CD1c-positive myeloid dendritic cell (primary cell): Measurements from ENCODE around the gene MLPH.

Source experiments
- DNase-seq: peaks from one replicate; pipeline ENCODE4 v3.0.0-alpha.2; 2016; ENCODE audit errors: extremely low spot score

Gene MLPH

DNA sequence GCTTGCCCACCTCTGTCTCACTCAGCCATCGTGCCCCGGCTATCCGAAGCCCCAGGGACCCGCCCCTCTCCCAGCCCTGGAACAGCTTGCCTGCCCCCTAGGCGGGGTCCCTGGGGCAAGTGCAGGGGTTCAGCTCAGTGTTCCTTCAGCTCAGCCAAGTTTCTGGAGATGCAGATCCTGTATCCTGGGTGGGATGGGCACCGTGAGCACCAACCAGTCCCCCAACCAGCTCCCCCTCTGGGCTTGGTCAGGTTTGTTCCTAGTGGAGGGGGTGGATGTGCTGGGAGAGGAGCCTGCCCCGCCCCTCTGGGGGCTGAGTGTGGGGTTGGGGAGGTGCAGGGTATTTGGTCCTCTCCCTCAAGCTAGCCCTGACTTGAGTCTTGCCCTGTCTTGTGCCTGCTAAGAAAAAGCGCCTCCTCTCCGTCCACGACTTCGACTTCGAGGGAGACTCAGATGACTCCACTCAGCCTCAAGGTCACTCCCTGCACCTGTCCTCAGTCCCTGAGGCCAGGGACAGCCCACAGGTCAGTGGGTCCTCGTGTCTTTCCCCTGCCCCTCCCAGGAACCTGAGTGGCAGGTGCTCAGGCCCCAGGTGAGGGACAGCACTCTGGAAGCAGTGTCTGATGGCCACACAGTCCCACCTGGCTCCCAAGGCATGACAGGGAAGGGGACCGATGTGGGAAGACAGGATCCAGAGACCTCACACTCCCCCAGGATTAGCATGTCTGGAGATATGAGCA lies 32.6 kb downstream of the MLPH start:
- DNase-seq, result no peak

DNA sequence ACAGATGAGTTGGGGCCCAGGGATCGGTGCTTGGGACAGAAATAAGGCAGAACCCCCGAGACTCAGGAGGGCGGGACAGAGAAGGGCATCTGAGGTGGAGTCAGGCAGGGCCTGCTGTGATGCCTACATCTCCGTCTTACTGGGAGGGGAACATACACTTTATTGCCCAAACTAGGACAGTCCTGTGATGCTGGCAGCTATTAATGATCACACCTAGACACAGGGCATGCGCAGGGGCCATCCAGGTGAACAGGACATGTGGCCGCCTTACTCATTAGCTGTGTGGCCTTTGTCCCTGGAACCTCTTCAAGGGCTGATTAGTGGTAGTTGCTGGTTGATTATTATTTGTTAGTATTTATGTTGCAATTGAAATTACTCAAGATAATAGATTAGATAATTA lies 33.2 kb downstream of the MLPH start:
- no peak for DNase-seq

DNA sequence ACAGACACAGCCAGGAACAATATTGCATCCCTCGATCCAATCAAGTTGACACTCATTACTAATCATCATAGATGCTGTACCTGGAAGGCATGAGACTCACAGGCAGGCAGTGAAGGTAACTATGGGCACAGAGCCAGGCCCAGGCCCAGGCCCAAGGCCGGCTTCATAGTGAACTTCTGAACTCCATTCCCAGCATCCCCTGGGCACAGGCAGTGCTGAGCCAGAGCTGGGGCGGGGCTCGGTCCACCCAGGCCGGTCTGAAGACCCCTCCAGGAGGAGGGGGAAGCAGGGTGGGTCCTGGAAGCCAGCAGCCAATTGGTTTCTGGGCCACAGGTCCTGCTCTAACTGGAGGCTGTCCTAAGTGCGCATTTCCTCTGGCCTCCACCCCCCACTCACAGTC lies 37.6 kb downstream of the MLPH start:
- DNase-seq, result no peak

DNA sequence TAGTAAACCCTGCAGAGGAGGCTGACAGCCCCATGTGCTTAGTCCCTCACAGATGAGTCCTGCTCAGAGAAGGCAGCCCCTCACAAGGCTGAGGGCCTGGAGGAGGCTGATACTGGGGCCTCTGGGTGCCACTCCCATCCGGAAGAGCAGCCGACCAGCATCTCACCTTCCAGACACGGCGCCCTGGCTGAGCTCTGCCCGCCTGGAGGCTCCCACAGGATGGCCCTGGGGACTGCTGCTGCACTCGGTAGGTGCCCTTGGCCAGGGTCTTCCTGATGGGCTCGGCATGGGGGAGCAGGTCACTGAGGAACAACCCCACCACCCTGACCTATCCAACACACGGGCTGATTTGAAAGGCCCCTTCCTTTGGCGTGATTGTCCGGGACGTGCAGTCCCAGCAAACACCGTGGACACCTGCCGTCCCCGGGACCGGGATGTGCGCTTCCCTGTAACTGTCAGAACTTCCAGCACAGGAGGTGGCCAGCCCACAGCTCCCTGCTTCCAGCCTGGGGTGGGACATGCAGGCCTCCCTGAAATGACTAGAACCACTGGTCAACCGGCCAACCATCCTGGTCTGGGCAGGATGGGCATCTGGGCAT lies 38.6 kb downstream of the MLPH start:
- DNase-seq, result no peak

DNA sequence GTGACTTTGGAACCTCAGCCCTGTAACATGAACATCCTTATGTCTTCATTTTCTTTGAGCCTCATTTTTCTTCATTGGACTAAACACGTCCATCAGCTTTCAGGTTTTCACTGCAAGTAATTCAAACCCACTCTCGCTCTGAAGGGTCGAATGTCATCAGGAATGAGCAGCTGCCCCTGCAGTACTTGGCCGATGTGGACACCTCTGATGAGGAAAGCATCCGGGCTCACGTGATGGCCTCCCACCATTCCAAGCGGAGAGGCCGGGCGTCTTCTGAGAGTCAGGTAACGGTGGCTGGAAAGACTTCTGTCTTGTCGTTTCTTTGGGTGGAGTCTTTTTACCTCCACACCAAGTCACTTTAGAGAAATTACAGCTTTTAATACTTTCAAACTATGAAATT lies 40.2 kb downstream of the MLPH start:
- DNase-seq, result no peak

DNA sequence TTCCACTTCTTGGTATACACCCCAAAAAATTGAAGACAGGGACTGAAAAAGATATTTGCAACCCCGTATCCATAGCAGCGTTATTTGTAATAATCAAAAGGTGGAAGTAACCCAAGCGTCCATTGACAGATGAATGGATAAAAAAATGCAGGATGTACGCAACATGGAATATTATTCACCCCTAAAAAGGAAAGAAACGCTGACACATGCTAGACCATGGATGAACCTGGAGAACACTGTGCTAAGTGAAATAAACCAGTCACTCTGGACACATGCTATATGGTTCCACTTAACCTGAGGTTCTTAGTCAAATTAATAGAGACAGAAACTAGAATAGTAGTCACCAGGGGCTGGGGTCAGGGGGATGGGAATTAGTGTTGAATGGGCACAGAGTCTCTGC lies 40.7 kb downstream of the MLPH start:
- DNase-seq, result no peak

DNA sequence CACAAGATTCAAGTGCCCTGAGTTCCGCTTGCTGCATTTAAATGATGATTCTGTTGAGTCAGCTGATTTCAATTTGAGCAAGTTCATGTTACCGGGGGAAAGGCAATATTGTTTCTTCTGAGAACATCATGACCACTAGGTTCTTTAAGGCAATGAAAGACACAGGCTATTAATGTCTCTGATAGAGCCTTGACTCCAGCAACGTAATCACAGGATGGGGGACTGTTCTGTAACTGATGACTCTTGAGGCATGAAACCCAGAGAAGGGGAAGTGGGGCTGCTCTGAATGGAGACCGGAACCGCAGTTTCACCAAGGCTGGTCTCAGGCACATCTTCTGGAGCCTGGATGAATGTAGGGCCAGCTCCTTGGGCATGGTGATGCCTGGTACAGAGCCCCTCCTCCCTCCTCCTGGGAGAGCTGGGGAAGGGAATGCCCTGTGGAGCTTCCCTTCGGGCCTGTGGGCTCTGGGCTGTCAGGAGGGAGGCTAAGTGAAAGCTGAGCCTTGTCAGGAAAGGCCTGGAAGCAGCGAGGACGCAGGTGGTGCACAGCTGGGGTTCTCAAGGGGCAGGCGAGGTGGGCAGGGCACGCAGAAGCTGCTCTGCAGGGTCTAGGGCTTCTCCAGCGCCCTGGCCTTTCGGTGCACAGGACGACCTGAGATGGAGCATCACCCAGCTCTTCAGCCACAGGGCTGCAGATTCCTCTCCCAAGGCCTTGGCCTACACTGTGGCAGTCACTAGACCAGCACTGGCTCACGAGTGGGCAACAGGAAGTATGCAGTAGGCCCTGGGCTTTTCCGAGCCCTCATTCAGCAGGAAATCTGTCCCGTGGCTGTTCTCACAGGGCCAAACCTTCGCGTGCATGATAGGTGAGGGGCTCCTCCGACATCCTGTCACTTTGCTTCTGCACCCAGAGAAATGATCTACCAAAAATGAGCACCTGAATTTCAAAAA lies 42.7 kb downstream of the MLPH start:
- peak; percentile 33 for DNase-seq

DNA sequence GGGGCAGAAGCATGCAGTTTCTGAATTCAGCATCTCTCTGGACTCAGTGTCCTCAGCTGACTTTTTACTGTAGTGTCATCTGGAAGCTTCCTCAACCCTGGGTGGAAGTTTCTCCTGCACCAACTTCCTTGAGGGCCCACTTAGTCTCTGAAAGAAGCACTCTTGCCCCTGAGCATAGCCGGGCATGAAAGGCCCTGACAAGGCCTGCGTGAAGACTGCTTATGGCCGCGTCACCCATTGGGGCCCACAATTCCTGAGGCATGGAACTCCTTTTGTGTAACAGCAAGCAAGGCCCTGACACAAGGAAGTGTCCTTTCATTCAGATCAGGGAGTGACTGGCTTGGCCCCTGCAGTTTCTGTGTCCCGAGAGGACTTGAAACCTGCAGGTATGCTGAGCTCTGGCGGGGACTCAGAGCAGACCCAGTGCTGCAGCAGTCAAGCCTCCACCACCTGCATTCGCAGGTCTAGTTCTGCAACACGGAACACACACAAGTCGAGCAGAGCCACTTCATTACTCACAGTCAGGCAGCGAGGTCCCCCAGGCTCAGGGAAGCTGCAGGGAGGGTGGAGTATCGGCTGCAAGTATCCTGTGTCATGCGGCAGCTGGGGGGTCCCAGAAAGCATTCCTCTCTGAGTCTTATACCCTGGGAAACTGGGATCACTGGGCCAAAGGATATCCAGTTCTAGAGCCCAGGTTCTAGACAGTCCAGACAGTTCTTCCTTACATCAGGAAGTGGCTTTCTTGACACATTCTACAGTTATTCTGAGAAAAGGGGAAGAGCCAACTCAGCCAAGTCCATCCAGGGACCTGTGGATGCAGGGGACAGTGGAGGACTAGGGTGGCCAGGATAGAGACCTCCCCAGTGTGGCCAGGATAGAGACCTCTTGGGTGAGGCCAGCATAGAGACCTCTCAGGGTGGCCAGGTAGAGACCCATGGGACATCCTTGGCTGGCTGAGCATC lies 43.7 kb downstream of the MLPH start:
- peak; percentile 9 for DNase-seq

DNA sequence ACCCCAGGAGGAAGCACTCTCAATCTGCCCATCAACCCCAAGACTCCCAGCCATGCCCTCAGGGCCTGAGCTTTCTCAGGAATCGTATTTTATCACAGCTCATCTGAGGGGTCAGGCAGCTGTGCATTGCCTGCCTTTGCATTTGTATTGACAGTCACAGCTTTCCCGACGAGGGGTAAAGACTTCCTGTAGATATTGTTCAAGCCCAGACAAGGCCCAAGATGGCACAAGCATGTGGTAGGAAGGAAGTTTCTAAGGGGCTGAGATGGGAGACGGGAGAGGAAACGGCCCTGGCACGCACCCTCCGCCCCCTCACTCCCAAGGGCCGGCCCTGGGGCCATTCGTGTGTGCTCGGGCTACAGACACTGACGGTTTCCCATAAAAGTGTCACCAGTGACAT lies 45.1 kb downstream of the MLPH start:
- no peak for DNase-seq

DNA sequence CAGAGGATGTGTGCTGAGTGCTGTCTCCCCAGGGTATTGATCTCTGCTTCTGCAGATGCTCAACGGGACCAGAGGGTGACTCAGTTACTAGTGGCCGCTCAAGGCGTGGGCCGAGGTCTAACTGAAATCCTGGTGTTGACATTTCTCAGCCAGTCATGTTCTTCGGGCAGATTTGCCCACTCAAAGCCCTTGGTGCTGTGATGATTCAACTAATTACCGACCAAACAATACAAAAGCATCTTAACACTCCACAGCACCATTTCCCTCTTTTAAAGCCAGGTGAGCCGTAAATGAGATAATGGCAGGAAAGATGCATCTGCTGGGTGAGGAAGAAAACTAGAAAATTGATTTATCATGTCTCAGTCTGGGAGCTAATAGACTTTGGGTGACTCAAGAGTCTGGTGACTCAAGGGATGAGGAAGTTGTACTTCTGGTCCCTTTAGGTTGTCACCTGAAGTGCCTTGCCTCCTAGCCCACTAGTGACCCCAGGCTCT lies 46.7 kb downstream of the MLPH start:
- no peak for DNase-seq

DNA sequence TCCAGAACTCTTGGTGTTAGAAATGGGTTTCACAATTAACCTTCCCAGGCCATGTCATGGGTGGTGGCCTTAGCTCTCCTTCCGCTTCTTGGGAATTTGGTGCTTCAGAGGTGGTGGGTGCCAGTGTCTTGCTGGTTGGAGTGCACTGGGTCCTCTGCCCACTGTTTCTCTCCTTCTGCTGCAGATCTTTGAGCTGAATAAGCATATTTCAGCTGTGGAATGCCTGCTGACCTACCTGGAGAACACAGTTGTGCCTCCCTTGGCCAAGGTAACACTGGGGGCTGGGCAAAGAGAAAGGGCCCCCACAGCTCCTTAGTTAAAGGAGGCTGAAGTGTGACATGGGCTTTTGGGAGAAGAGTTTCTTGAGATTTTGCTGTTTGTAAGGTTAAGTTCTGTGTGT lies 47.3 kb downstream of the MLPH start:
- DNase-seq, result no peak

DNA sequence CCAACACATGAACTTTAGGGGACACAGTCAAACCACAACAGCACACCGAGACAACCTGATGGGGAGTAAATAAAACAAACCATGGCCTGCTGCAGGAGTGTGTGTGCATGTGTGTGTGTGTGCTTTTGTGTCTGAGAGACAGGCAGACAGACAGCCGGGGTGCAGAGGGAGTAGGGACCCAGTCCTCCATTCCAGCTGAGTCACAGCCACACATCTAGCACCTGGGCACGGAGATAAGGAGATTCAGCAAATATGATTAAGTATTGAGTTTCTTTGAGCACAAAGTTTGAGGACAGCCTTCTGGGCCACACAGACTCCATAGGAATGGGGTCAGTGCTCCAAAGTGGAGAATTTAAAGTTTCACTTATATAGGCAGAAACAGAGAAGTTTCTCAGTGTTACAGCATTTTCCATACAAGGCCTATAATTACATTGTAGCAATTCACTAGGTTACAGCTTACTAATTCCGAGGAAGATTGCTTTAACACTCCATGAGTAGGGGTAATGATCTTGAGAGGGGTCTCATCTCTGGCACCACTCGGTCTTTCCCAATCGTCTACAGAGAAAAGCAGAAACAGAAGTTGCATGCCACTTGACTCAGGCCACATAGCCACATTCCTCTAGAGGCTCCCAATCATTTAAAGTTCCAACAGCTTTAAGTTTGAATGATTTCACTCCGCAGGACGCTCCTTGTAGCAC lies 48.5 kb downstream of the MLPH start:
- no peak for DNase-seq

DNA sequence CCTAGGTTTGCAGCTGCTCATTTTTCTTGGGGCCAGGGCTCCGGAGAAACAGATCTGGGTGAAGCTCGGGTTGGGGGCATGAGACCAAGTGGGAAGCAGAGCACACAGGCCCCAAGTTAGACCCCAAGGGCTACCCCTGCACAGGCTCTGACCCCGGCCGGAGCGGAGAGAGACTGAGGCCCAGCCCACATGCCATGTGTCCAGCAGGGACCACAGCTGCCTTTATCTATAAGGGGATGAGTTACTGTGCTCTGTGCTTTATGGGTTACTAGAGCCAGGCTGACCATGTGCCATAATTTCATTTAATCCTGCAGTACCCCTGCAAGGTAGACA lies 49.0 kb downstream of the MLPH start:
- no peak for DNase-seq

DNA sequence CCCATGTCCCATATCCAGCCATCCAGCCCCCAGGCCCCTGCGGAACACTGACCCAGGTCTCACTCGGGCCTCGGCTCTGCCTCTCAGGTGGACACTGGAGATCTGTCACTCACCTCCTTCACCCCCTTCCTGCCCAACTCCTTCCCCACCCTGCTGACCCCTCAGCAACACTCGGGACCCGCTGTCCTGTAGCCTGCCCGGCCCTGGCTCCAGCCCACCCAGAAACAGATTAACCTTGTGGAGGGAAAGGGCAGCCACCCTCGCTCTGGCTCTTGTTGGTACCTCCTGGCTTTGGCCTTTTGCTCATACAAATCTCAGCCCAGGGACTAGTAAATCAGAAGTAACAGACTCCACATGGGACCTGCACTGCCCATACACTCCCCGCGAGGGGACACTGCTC lies 49.6 kb downstream of the MLPH start:
- no peak for DNase-seq

DNA sequence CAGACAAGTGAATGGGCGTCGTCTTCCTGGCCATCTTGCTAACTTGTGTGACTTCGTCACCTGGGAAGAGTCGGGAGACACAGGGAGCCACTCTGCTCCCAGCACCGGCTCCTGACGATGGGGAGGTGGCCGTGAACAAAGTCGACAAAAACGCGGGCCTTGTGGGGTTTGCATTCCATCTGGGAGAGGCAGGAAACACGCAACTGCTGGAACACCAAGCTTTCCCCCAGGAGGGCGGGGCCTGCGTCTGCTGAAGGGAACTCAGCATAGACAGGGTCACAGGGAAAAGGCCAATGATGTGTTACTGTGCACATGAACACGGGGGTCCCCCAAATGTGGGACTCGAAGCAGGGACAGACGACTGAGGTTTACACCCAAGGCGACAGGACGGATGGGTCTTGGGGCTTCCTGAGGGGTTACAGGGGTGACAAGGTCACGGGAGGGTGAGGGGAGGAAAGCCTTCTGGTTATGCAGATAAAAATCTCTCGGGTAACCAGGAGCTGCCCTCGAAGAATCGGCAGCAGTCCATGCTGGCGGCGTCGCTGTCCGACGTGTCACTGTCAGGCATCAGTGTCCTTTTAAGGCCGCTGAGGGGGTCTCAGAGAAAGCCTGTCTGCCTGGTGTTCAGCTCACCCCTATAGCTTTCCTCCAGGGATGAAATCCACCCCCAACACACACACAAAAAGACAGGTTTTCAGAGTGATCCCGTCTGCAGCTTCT lies 51.1 kb downstream of the MLPH start:
- no peak for DNase-seq

DNA sequence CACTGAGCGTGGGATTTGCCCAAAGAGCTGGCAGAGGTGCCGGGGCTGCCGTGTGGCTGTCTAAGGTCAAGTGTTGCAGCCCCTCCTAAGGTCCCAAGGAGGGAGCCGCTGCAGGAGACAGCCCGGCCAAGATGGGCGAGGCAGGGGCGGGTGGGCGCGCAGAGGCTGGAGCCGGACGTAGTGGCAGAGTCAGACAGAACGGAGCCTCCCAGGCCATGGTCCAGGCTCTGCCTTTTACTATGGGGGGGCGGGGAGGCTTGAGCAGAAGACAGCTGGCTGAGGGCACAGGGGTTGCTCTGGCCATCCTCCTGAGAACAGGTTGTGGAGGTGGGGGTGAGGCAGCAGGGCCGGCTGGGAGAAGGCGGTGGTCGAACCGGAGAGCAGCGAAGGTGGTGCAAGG lies 51.9 kb downstream of the MLPH start:
- DNase-seq, result no peak

DNA sequence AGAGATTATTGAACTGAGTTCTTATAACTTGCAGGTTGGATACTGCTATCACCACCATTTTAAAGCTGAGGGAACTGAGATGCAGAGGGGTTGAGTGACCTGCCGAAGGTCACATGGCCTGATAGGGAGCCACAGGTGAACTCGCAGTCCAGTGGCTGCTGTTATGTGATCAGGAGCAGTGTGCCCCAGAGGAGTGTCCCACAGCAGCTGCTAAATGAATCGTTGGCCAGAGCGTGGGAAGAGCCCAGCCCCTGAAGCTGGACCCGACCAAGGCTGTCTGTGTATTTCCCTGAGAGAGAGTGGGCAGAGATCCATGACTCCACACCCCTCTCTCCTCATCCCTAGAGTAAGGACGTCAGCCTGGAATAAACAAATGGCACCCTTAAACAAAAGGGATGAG lies 52.6 kb downstream of the MLPH start:
- DNase-seq, result no peak

DNA sequence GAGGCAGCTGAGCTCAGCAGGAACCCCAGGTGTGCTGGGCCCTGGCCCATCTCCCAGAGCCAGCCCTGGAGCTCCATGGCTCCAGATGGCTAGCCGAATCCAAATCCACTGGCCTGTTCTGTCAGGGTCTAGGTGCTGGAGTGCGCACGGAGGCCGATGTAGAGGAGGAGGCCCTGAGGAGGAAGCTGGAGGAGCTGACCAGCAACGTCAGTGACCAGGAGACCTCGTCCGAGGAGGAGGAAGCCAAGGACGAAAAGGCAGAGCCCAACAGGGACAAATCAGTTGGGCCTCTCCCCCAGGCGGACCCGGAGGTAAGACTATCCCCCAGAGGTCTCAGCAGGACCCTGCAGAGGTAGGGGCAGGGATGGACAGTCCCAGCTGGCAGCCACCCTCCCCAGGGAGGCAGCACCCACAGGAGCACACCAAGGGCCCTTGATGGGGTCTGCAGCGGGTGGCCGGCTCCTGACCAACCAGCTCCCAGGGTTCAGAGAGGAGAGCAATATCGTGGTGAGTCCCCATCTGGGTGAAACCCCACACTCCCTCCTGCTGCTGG lies 53.2 kb downstream of the MLPH start:
- DNase-seq, result no peak

DNA sequence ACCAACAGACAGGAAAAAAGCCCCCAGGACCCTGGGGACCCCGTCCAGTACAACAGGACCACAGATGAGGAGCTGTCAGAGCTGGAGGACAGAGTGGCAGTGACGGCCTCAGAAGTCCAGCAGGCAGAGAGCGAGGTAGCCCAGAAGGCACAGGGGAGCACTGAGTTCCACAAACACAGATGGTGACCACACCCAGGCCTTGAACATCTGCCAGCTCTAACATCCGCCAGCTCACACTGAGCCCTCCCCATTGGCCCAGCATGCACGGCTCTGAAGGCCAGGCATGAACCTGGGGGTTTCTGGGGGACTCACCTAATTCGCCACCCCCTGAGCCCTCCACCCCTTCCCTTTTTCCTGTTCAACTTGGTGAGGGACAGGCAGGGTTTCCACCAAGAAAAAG lies 53.8 kb downstream of the MLPH start:
- DNase-seq, result no peak

DNA sequence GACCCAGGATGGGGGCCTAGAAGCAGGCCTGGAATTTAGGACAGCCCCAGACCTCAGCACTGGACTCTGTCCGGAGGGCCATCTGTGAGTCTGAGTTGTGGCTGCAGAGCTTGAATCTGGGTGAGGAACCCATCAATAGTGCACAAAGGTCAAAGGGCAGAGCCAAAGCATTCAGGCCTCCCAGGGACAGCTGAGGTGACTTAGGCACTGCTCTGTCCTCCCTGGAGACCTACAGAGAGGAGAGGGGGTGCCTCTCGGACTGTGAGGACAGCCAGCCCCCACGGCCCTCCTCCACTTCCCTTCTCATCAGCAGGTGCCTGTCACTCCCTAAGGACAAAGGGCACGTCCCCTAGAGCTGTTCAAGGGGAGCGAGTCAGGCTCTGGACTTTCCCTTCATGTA lies 54.2 kb downstream of the MLPH start:
- no peak for DNase-seq
